CD14-positive monocyte (primary cell): ENCODE results near the gene ATP11A. TPM values are rescaled to one million over a fixed set of nuclear protein-coding genes. Genes with fewer than 3 reads are reported as not detected.

Experiments used
- DNase-seq, 3 donors: peaks; one replicate each; pipeline ENCODE4 v3.0.0-alpha.2; 2011 to 2022
- H2AFZ ChIP-seq: 2 replicates; pipeline ENCODE4 v1.6.0; 2012; ENCODE audit warnings: mild to moderate bottlenecking, low read depth, low read length, inconsistent platforms; ENCODE audit not compliant: insufficient read depth, poor library complexity, severe bottlenecking
- H3K27ac ChIP-seq, 2 donors: 1 replicate in 1 of 2; 2 replicates in 1 of 2; pipeline ENCODE4 v1.5.1; 2012 to 2013; ENCODE audit warnings: low read length in 2 of 2, control low read depth in 1 of 2, inconsistent platforms in 1 of 2, low read depth in 1 of 2, mild to moderate bottlenecking in 1 of 2
- H3K27me3 ChIP-seq, 2 donors: one replicate each; pipeline versions ENCODE4 v1.6.0 to v1.6.1; 2011 to 2013; ENCODE audit warnings: low read length in 2 of 2; ENCODE audit not compliant: control insufficient read depth in 2 of 2, insufficient read depth in 2 of 2
- H3K36me3 ChIP-seq, 2 donors: replicated peaks in 1 of 2; 1 replicate in 1 of 2; 2 replicates in 1 of 2; pipeline versions ENCODE4 v1.5.1 to v1.6.1; 2012 to 2013; ENCODE audit warnings: low read length in 2 of 2, control low read depth in 1 of 2, inconsistent platforms in 1 of 2, mild to moderate bottlenecking in 1 of 2; ENCODE audit not compliant: insufficient read depth in 2 of 2, control insufficient read depth in 1 of 2
- H3K4me1 ChIP-seq, 2 donors: 1 replicate in 1 of 2; 2 replicates in 1 of 2; pipeline versions ENCODE4 v1.5.1 to v1.6.1; 2012 to 2013; ENCODE audit warnings: low read length in 2 of 2, control low read depth in 1 of 2, inconsistent platforms in 1 of 2, mild to moderate bottlenecking in 1 of 2, moderate library complexity in 1 of 2; ENCODE audit not compliant: insufficient read depth in 2 of 2, control insufficient read depth in 1 of 2
- H3K4me2 ChIP-seq: replicated peaks from 2 replicates; pipeline ENCODE3; 2012; ENCODE audit warnings: low read length, moderate library complexity, mild to moderate bottlenecking; ENCODE audit not compliant: poor library complexity, severe bottlenecking; ENCODE audit errors: extremely low read depth
- H3K4me3 ChIP-seq, 3 experiments: fragments of 200-600 bp in 1 of 3; sonication (generic) in 1 of 3; replicated peaks in 1 of 3; 1 replicate in 2 of 3; 2 replicates in 1 of 3; pipeline ENCODE4 v1.5.1; 2011 to 2013; ENCODE audit warnings: low read length in 3 of 3, mild to moderate bottlenecking in 3 of 3, control low read depth in 2 of 3, low read depth in 2 of 3, inconsistent platforms in 1 of 3, moderate library complexity in 1 of 3
- H3K79me2 ChIP-seq: 2 replicates; pipeline ENCODE4 v1.6.0; 2012; ENCODE audit warnings: mild to moderate bottlenecking, control low read depth, inconsistent platforms, low read length, moderate library complexity; ENCODE audit not compliant: insufficient read depth
- H3K9ac ChIP-seq: 2 replicates; pipeline ENCODE4 v1.6.0; 2017; ENCODE audit warnings: low read length, mild to moderate bottlenecking; ENCODE audit not compliant: insufficient read depth, poor library complexity, severe bottlenecking
- H3K9me3 ChIP-seq, 2 donors: replicated peaks in 1 of 2; 1 replicate in 1 of 2; 2 replicates in 1 of 2; pipeline versions ENCODE4 v1.5.1 to v1.6.1; 2012 to 2013; ENCODE audit warnings: low read length in 2 of 2, control low read depth in 1 of 2; ENCODE audit not compliant: control insufficient read depth in 1 of 2, insufficient read depth in 1 of 2
- H4K20me1 ChIP-seq: 2 replicates; pipeline ENCODE4 v1.6.0; 2012; ENCODE audit warnings: mild to moderate bottlenecking, low read length, control low read depth, moderate library complexity; ENCODE audit not compliant: insufficient read depth
- H3K27ac Mint-ChIP-seq, 7 donors: one replicate each; pipeline ENCODE4 v1.8.0; 2020; ENCODE audit warnings: mild to moderate bottlenecking in 7 of 7, mixed read lengths in 7 of 7, moderate library complexity in 6 of 7, inconsistent platforms in 2 of 7
- H3K27me3 Mint-ChIP-seq, 3 donors: one replicate each; pipeline ENCODE4 v1.8.0; 2021 to 2022; ENCODE audit warnings: low read depth in 3 of 3, mild to moderate bottlenecking in 3 of 3, mixed read lengths in 3 of 3, moderate library complexity in 3 of 3, inconsistent platforms in 1 of 3
- H3K36me3 Mint-ChIP-seq, 2 donors: one replicate each; pipeline ENCODE4 v1.8.0; 2020; ENCODE audit warnings: mixed read lengths in 2 of 2, inconsistent platforms in 1 of 2, mild to moderate bottlenecking in 1 of 2
- H3K4me1 Mint-ChIP-seq: one replicate; pipeline ENCODE4 v1.8.0; 2020; ENCODE audit warnings: mild to moderate bottlenecking, mixed read lengths
- H3K4me3 Mint-ChIP-seq, 2 donors: one replicate each; pipeline ENCODE4 v1.8.0; 2020; ENCODE audit warnings: mild to moderate bottlenecking in 2 of 2, mixed read lengths in 2 of 2, moderate library complexity in 1 of 2
- H3K9me3 Mint-ChIP-seq, 7 donors: one replicate each; pipeline ENCODE4 v1.8.0; 2020 to 2022; ENCODE audit warnings: mixed read lengths in 7 of 7, mild to moderate bottlenecking in 6 of 7, moderate library complexity in 6 of 7, inconsistent platforms in 2 of 7
- CTCF ChIP-seq: fragments of 200-600 bp; IDR thresholded peaks from one replicate; pipeline ENCODE4 v1.8.0; 2022; ENCODE audit warnings: antibody characterized with exemption, mild to moderate bottlenecking
- WGBS: methylation state at CpG from one replicate; pipeline ENCODE4 v1.1.5; 2013; ENCODE audit warnings: missing lambda C conversion rate; ENCODE audit not compliant: insufficient coverage; 5-methylcytosine and 5-hydroxymethylcytosine counted together
- intact Hi-C, 2 donors: fragments of 100-400 bp; cut with micrococcal nuclease; formaldehyde crosslinking; loops; one replicate each; pipeline versions ENCODE4 v1.15.0 to v1.15.1; 2023
- polyA plus RNA-seq, 3 donors: library from polyadenylated mRNA; depleted of rRNA in 1 of 3; unstranded in 2 of 3; stranded (reverse) in 1 of 3; fragments of 300-500 nt in 2 of 3; fragments of >200 nt in 1 of 3; fragmentation: Illumina TruSeq in 2 of 3; gene quantifications; 1 replicate in 2 of 3; 2 replicates in 1 of 3; pipeline ENCODE4 v1.2.3, GENCODE V29; 2012 to 2021

The ATP11A gene
- polyA plus RNA-seq, 3 donors = 7.2 to 45.4 (median 7.6) TPM

- H3K36me3 Mint-ChIP-seq = peaks cover 90 to 97% of the 10 kb centered on the region in 2 donors
- no peak overlapping the region for H3K4me2 ChIP-seq
- no peak overlapping the region for H3K27ac Mint-ChIP-seq
- no peaks in the 10 kb centered on the region for H3K4me1 Mint-ChIP-seq
- H3K36me3 ChIP-seq = peaks cover 89 to 100% of the 10 kb centered on the region in 2 donors
- H2AFZ ChIP-seq = no peak overlapping the region
- no peak overlapping the region for H3K9ac ChIP-seq
- intact Hi-C loops = no loop called here
- WGBS = 99% methylated on average over 22 of the region's 22 CpGs
- no peaks in the 10 kb centered on the region for H3K79me2 ChIP-seq
- H3K4me1 ChIP-seq = no peaks in the 10 kb centered on the region
- H4K20me1 ChIP-seq = peaks cover 51% of the 10 kb centered on the region
- H3K27ac ChIP-seq = no peak overlapping the region
- no peaks in the 10 kb centered on the region for H3K9me3 Mint-ChIP-seq
- no peak overlapping the region for H3K4me3 Mint-ChIP-seq
- no peak for DNase-seq
- peaks cover 0 to 3% (median 0%) of the 10 kb centered on the region in 3 donors for H3K27me3 Mint-ChIP-seq
- H3K9me3 ChIP-seq = no peaks in the 10 kb centered on the region
- no peak overlapping the region for H3K4me3 ChIP-seq
- H3K27me3 ChIP-seq = no peaks in the 10 kb centered on the region
- TF ChIP-seq CTCF = no peak
Measured at GRCh38 chr13:112880221-112880641, 190.4 kb downstream of the ATP11A start.

GRCh38 chr13:112880976-112881540 is 191.2 kb downstream of the ATP11A start:
- Histone ChIP-seq H3K9ac (no peak overlapping the region), H4K20me1 (peaks cover 57% of the 10 kb centered on the region), H3K27me3 (no peaks in the 10 kb centered on the region), H2AFZ (no peak overlapping the region), H3K27ac (no peak overlapping the region), H3K36me3 (peaks cover 81 to 97% of the 10 kb centered on the region in 2 donors), H3K4me3 (no peak overlapping the region), H3K4me1 (peaks cover 5 to 8% of the 10 kb centered on the region in 2 donors), H3K9me3 (no peaks in the 10 kb centered on the region), H3K4me2 (no peak overlapping the region), H3K79me2 (no peaks in the 10 kb centered on the region)
- WGBS = 98% methylated on average over 15 of the region's 21 CpGs
- no peaks in the 10 kb centered on the region for H3K9me3 Mint-ChIP-seq
- H3K4me3 Mint-ChIP-seq = no peak overlapping the region
- TF ChIP-seq CTCF = no peak
- no peak for DNase-seq
- H3K36me3 Mint-ChIP-seq = peaks cover 83 to 91% of the 10 kb centered on the region in 2 donors
- H3K4me1 Mint-ChIP-seq = peaks cover 2% of the 10 kb centered on the region
- no peak overlapping the region for H3K27ac Mint-ChIP-seq
- H3K27me3 Mint-ChIP-seq = peaks cover 0 to 3% (median 2%) of the 10 kb centered on the region in 3 donors
- intact Hi-C loops = no loop called here
